GM06990 (cell line): ENCODE measurements around the gene AACS.

Experiments
- DNase-seq: peaks from one replicate; pipeline ENCODE4 v3.0.0-alpha.2; 2011; ENCODE audit not compliant: insufficient read length; ENCODE audit errors: extremely low read depth
- H3K27me3 ChIP-seq: replicated peaks from 2 replicates; pipeline ENCODE4 v1.6.0; 2011; ENCODE audit warnings: low read length; ENCODE audit not compliant: control insufficient read depth, insufficient read depth
- H3K36me3 ChIP-seq: 2 replicates; pipeline ENCODE4 v1.5.1; 2011; ENCODE audit warnings: low read length; ENCODE audit not compliant: control insufficient read depth, insufficient read depth
- H3K4me3 ChIP-seq: replicated peaks from 2 replicates; pipeline ENCODE4 v1.5.1; 2011; ENCODE audit warnings: low read depth, mild to moderate bottlenecking, control low read depth, low read length
- TF ChIP-seq, protein P1 (sequence below): IDR thresholded peaks from 2 replicates; pipeline ENCODE4 v1.5.1; 2011; ENCODE audit warnings: low read length, control low read depth, mild to moderate bottlenecking, inconsistent platforms; ENCODE audit not compliant: insufficient read depth, poor library complexity, severe bottlenecking

AACS gene

DNA sequence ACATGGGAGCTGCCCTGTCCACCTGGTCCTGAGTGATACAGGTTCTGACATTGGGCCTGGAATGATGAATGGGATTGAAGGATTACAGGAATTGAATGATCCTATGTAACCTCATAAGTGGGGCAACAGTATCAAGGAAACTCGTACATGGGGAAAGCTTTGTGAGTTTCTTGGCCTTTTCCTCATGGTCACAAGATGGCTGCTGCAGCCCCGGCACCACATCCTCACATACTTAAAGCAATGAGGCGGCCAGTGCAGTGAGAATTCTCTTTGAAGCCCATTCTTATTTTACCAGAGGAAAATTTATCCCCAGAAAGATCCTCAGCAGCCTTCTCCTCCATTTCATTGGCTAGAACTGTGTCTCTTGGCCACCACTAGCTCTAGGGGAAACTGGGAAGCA is 91.9 kb downstream of the AACS start:
- TF ChIP-seq, protein P1, sequence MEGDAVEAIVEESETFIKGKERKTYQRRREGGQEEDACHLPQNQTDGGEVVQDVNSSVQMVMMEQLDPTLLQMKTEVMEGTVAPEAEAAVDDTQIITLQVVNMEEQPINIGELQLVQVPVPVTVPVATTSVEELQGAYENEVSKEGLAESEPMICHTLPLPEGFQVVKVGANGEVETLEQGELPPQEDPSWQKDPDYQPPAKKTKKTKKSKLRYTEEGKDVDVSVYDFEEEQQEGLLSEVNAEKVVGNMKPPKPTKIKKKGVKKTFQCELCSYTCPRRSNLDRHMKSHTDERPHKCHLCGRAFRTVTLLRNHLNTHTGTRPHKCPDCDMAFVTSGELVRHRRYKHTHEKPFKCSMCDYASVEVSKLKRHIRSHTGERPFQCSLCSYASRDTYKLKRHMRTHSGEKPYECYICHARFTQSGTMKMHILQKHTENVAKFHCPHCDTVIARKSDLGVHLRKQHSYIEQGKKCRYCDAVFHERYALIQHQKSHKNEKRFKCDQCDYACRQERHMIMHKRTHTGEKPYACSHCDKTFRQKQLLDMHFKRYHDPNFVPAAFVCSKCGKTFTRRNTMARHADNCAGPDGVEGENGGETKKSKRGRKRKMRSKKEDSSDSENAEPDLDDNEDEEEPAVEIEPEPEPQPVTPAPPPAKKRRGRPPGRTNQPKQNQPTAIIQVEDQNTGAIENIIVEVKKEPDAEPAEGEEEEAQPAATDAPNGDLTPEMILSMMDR: no peak
- Histone ChIP-seq H3K36me3 (no peaks in the 10 kb centered on the region), H3K4me3 (no peak overlapping the region), H3K27me3 (no peaks in the 10 kb centered on the region)
- DNase-seq: no peak

DNA sequence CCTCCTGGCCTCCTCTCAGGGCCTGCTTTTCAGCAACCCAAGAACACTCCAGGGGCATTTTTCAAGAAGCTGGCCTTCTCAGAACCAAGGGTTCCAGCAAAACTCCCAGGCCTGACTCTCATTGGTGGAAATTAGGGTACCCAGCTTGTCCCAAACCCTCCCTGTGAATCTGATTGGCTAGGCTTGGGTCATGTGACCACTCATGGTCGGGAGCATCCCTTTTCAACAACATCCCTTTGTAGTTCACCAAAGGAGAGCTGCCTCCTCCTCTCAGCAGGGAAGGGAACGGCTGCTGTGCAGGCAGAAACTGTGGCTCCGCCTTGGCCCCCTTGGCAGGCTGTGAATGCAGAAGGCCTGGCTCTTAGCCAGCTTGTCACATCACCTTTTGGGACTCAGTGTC is 94.5 kb downstream of the AACS start:
- H3K36me3 ChIP-seq: no peaks in the 10 kb centered on the region
- no peak overlapping the region for H3K4me3 ChIP-seq
- no peak for DNase-seq
- TF ChIP-seq, protein P1: no peak
- H3K27me3 ChIP-seq: no peaks in the 10 kb centered on the region

DNA sequence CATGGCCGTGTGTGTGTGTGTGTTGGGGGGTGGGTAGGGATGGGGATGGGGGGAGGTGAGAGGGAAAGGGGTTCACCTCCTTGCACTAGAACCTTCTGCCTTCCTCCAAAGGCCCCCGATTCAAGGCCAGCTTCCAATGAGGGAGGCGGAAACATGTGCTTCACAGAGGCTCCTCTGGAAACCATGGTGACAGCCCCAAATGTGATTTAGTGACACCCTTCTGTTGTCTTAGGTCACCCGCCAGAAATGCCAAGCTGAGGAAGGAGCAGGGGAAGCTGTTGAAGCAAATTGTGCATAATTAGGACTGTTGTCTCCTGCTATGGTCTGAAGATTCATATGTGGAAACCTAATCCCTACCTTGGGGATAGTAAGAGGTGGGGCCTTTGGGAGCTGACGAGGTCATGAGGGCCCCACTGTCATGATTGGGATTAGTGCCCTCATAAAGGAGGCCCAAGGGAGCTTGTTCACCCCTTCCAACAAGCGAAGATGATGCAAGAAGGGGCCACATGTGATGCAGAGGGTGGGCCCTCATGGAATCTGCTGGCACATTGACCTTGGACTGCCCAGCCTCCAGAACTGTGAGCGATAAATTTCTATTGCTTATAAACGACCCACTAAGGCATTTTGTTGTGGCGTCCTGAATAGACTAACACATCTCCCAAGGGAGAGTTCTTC is 95.2 kb downstream of the AACS start:
- TF ChIP-seq, protein P1: no peak
- no peaks in the 10 kb centered on the region for H3K27me3 ChIP-seq
- no peaks in the 10 kb centered on the region for H3K36me3 ChIP-seq
- no peak for DNase-seq
- no peak overlapping the region for H3K4me3 ChIP-seq

DNA sequence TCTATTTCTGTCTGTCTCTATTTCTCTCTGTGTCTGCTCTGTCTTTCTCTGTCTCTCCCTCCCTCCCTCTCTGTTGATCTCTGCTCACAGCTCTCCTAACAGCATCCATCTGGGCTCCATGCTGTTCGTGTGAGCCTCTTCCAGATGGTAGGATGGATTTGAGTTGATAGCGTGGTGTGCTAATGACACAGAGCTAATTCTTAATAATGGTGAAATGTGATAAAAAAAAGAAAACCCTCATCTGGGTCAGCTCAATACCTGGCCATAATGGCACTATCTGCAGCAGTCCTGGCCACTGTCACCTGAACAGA is 96.4 kb downstream of the AACS start:
- no peak overlapping the region for H3K4me3 ChIP-seq
- DNase-seq: no peak
- TF ChIP-seq, protein P1: no peak
- no peaks in the 10 kb centered on the region for H3K36me3 ChIP-seq
- H3K27me3 ChIP-seq: no peaks in the 10 kb centered on the region; the same call in 1 of the 2 replicates

DNA sequence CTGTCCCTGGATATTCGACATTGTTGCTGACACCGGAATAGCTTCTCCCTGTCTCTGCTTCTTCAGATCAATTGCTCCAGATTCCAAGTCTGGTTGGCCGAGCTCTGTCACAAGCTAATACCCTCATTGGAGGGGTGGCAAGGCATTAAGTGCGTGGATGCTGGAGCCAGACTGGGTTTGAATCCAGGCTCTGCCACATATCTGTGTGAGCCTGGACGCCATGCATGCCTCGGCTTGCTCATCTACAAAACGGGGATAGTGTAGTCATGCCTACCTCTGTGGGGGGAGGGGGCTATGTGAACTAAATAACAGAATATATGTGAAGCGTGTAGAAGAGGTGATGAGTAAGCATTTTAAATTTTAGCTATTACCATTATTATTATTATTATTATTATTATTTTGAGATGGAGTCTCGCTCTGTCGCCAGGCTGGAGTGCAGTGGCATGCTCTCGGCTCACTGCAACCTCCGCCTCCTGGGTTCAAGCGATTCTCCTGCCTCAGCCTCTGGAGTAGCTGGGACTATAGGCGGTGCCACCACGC is 97.3 kb downstream of the AACS start:
- Histone ChIP-seq H3K36me3 (no peaks in the 10 kb centered on the region), H3K4me3 (no peak overlapping the region), H3K27me3 (no peaks in the 10 kb centered on the region; the same call in 1 of the 2 replicates)
- TF ChIP-seq, protein P1: no peak
- DNase-seq: no peak

DNA sequence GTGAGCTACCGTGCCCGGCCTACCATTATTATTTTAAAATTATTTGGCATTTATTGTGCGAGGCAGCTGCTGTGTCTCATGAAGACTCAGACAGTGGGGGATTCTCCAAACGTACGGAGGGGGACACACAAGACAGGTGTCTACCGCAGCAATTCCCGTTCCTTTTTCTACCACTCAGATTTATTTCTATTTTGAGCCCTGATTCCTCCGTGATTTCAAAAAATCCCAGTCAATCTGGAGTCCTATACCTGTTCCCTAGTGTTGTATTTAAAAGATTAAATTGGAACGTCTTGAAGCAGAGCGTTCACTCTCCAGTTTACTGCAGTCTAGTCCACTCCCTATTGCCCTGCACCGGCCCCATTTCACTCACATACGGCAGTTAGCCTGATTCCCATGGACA is 97.9 kb downstream of the AACS start:
- Histone ChIP-seq H3K36me3 (no peaks in the 10 kb centered on the region), H3K4me3 (no peak overlapping the region), H3K27me3 (no peaks in the 10 kb centered on the region; the same call in 1 of the 2 replicates)
- TF ChIP-seq, protein P1: no peak
- no peak for DNase-seq
